HL-60 (cell line): ENCODE measurements around the gene CYB5B.

Experiments
- GABPA ChIP-seq: IDR thresholded peaks from 2 replicates; pipeline ENCODE4 v1.6.1; 2012; ENCODE audit warnings: low read depth
- TF ChIP-seq, protein P1 (sequence below): IDR thresholded peaks from one replicate; pipeline ENCODE4 v1.5.1; 2011; ENCODE audit warnings: low read length, control low read depth, inconsistent platforms; ENCODE audit not compliant: insufficient read depth
- TF ChIP-seq, protein P2 (sequence below): IDR thresholded peaks from 2 replicates; pipeline ENCODE4 v1.6.1; 2012; ENCODE audit warnings: low read depth; ENCODE audit not compliant: insufficient replicate concordance

DNA sequence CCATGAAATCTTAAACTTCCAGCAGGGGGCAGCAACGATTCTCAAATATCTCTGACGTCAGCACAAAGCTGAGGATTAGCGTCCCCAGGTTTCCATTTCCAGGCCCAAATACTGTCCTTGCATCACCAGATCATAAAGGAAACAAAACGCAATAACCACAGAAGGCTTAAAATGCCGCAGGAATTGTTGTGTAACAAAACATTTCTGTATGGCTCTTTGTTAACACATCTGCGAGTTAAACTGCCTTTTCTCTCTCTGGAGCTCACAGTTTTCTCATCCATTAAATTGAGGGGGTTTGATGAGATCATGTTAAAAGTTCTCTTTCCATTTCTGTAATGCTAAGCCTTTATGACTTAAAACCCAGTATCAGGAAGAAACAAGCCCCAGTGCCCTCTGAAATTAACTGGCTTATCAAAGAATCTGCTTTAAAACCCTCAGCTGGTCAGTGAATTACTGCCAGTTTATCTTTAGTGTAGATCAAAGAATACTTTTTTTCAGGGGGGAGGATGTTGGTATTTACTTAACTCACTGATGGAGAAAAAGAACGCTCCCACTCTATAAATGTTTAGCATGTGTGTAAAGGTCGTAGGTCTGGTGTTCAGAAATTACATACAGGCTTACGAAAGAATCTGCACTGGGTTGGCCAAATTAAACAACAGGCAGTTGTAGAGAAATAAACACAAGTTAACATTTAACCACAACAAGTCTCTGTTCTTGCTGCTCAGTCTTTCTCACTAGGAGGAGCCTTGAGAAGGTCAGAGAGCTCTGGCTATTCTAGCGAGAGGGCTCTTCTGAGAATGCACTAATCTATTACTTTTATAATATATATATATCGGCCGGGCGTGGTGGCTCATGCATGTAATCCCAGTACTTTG, 28.0 kb upstream of the CYB5B start:
- TF ChIP-seq, protein P1, sequence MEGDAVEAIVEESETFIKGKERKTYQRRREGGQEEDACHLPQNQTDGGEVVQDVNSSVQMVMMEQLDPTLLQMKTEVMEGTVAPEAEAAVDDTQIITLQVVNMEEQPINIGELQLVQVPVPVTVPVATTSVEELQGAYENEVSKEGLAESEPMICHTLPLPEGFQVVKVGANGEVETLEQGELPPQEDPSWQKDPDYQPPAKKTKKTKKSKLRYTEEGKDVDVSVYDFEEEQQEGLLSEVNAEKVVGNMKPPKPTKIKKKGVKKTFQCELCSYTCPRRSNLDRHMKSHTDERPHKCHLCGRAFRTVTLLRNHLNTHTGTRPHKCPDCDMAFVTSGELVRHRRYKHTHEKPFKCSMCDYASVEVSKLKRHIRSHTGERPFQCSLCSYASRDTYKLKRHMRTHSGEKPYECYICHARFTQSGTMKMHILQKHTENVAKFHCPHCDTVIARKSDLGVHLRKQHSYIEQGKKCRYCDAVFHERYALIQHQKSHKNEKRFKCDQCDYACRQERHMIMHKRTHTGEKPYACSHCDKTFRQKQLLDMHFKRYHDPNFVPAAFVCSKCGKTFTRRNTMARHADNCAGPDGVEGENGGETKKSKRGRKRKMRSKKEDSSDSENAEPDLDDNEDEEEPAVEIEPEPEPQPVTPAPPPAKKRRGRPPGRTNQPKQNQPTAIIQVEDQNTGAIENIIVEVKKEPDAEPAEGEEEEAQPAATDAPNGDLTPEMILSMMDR = peak; percentile 22
- TF ChIP-seq, protein P2, sequence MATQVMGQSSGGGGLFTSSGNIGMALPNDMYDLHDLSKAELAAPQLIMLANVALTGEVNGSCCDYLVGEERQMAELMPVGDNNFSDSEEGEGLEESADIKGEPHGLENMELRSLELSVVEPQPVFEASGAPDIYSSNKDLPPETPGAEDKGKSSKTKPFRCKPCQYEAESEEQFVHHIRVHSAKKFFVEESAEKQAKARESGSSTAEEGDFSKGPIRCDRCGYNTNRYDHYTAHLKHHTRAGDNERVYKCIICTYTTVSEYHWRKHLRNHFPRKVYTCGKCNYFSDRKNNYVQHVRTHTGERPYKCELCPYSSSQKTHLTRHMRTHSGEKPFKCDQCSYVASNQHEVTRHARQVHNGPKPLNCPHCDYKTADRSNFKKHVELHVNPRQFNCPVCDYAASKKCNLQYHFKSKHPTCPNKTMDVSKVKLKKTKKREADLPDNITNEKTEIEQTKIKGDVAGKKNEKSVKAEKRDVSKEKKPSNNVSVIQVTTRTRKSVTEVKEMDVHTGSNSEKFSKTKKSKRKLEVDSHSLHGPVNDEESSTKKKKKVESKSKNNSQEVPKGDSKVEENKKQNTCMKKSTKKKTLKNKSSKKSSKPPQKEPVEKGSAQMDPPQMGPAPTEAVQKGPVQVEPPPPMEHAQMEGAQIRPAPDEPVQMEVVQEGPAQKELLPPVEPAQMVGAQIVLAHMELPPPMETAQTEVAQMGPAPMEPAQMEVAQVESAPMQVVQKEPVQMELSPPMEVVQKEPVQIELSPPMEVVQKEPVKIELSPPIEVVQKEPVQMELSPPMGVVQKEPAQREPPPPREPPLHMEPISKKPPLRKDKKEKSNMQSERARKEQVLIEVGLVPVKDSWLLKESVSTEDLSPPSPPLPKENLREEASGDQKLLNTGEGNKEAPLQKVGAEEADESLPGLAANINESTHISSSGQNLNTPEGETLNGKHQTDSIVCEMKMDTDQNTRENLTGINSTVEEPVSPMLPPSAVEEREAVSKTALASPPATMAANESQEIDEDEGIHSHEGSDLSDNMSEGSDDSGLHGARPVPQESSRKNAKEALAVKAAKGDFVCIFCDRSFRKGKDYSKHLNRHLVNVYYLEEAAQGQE = no peak
- no peak; the same call in 1 of the 2 replicates for TF ChIP-seq GABPA
